HepG2 (cell line): ENCODE data around the gene ASB9. TPM values are rescaled to one million over a fixed set of nuclear protein-coding genes. Genes with fewer than 3 reads are reported as not detected.
A peak's percentile ranks its signal among the peaks of the same experiment; 100 is the strongest.

Experiments
- ADNP ChIP-seq: sonication (generic); formaldehyde crosslinking; IDR thresholded peaks from 2 replicates; pipeline ENCODE4 v1.4.0; 2020; ENCODE audit warnings: missing genetic modification reagents
- ARHGAP35 ChIP-seq: sonication (generic); formaldehyde crosslinking; IDR thresholded peaks from 2 replicates; pipeline ENCODE4 v1.9.0; 2022; ENCODE audit warnings: mild to moderate bottlenecking, inconsistent platforms, moderate library complexity, missing genetic modification reagents, borderline replicate concordance
- FLYWCH1 ChIP-seq: sonication (generic); formaldehyde crosslinking; IDR thresholded peaks from 2 replicates; pipeline ENCODE4 v1.8.1; 2023; ENCODE audit warnings: mild to moderate bottlenecking, missing genetic modification reagents
- IKZF1 ChIP-seq: fragments of 450-650 bp; IDR thresholded peaks from 2 replicates; pipeline ENCODE4 v1.7.1; 2016
- IRX3 ChIP-seq: sonication (generic); formaldehyde crosslinking; IDR thresholded peaks from 2 replicates; pipeline ENCODE4 v1.8.1; 2023; ENCODE audit warnings: mild to moderate bottlenecking, low read depth, missing genetic modification reagents, borderline replicate concordance
- MAFK ChIP-seq, 2 experiments: IDR thresholded peaks in 1 of 2; conservative IDR thresholded peaks in 1 of 2; 2 replicates each; pipeline ENCODE4 v1.6.1; 2011; ENCODE audit warnings: improper control_type of control experiment in 2 of 2, low read length in 2 of 2
- NR2F1 ChIP-seq, 2 experiments: fragments of 450-650 bp in 1 of 2; formaldehyde crosslinking in 1 of 2; IDR thresholded peaks; 2 replicates each; pipeline versions ENCODE4 v1.5.0 to v1.6.1; 2016 to 2020; ENCODE audit warnings: mild to moderate bottlenecking in 1 of 2, missing compliant biosample characterization in 1 of 2, missing genetic modification reagents in 1 of 2, moderate library complexity in 1 of 2
- RARG ChIP-seq: sonication (generic); formaldehyde crosslinking; IDR thresholded peaks from 2 replicates; pipeline ENCODE4 v1.4.0; 2020; ENCODE audit warnings: low read depth, mild to moderate bottlenecking, missing genetic modification reagents
- SMAD9 ChIP-seq: sonication (generic); formaldehyde crosslinking; IDR thresholded peaks from 2 replicates; pipeline ENCODE4 v1.5.1; 2020; ENCODE audit warnings: mild to moderate bottlenecking, missing genetic modification reagents
- SNAI1 ChIP-seq: sonication (generic); formaldehyde crosslinking; IDR thresholded peaks from 2 replicates; pipeline ENCODE4 v1.5.0; 2020; ENCODE audit warnings: mild to moderate bottlenecking, missing genetic modification reagents, borderline replicate concordance
- SPEN ChIP-seq: sonication (generic); formaldehyde crosslinking; IDR thresholded peaks from 2 replicates; pipeline ENCODE4 v1.5.1; 2020; ENCODE audit warnings: low read depth, mild to moderate bottlenecking, missing genetic modification reagents
- ZBTB7A ChIP-seq: sonication (generic); formaldehyde crosslinking; IDR thresholded peaks from 2 replicates; pipeline ENCODE4 v1.8.0; 2022; ENCODE audit warnings: mild to moderate bottlenecking, missing genetic modification reagents
- polyA plus RNA-seq, 8 experiments: library from polyadenylated mRNA; depleted of rRNA in 3 of 8; stranded (reverse) in 7 of 8; unstranded in 1 of 8; fragments of >200 nt; fragmentation: Illumina TruSeq in 4 of 8; extraction: Trizol in 4 of 8; gene quantifications; 2 replicates each; pipeline versions ENCODE4 v1.2.1 to v1.2.3, GENCODE V29; 2011 to 2016; ENCODE audit warnings: low read depth in 4 of 8, missing spikeins in 1 of 8, mixed read lengths in 1 of 8; ENCODE audit not compliant: insufficient read depth in 1 of 8
- total RNA-seq, 5 experiments: library from RNA; depleted of rRNA; stranded (reverse); fragments of >200 nt; fragmentation: Illumina TruSeq; extraction: Trizol; gene quantifications; 2 replicates each; pipeline ENCODE4 v1.2.3, GENCODE V29; 2016; ENCODE audit warnings: low read depth in 1 of 5
- TF ChIP-seq, protein P1 (sequence below): sonication (generic); formaldehyde crosslinking; conservative IDR thresholded peaks from 2 replicates; pipeline ENCODE4 v1.5.0; 2020; ENCODE audit warnings: missing genetic modification reagents
- TF ChIP-seq, protein P2 (sequence below): sonication (generic); formaldehyde crosslinking; IDR thresholded peaks from 2 replicates; pipeline ENCODE4 v1.4.0; 2020; ENCODE audit warnings: mild to moderate bottlenecking, missing genetic modification reagents

The ASB9 gene
- total and polyA plus RNA-seq, 2 of the 13 experiments (the other 11 are each of a cell fraction or from before 2014, with no cell fraction given): 4.2 to 13.8 TPM

DNA sequence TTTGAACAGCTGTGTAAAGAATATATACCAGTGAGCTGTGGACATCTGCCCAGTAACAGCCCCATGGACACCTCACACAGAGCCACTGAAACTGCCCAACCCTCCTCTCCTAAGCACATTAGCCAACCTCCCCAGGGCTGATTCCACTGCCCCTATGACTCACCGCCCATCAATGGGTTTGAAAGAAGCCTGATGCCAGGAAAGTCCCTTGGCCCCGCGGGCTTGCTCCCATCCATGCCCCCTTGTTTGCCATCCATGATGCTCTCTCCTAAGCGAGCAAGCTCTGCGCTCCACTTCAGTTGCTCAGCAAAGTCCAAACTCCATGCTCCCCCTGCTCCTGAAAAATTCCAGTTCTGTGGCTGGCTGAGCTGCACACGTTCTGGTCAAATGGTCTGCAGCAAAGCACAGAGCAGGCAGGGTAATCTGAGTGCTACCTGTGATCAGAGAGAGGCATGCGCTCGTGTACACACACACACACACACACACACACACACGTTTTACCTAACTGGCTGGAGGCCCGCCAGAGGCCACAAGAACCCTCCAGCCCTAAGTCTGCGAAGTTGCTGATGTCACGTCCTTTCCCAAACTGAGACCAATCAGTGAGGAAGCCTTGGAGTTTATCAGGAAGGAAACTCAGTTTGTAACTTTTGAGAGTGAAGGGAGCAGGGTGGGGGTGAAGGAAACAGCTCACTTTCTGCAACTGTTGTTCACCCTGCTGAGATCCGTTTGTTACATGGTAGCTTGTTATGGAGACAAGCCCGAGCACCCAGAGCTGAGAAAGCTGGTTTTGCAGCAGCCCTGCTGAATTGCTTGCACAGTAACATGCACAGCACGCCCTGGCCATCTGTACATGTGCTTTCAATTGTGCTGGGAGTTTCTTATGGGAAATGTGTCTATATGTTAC lies at the start of gene ASB9 (continued):
- TF ChIP-seq SPEN (CRISPR knock-in tag) (no peak), IKZF1 (no peak), ARHGAP35 (CRISPR knock-in tag) (no peak), MAFK (conservative IDR thresholded peaks at IDR 0.05 in 1 of 2, IDR thresholded peaks at IDR 0.05 in 1 of 2; ENCODE audit: low read length in 2 of 2) (no peak), SMAD9 (CRISPR knock-in tag) (no peak), RARG (0 out of 2 replicates have a peak, but pooled peaks have one; percentile 43), NR2F1 (CRISPR knock-in tag; IDR thresholded peaks at IDR 0.05) (no peak), FLYWCH1 (CRISPR knock-in tag) (no peak), IRX3 (CRISPR knock-in tag) (no peak), SNAI1 (CRISPR knock-in tag) (no peak), ZBTB7A (CRISPR knock-in tag) (no peak), ADNP (CRISPR knock-in tag) (no peak)
- TF ChIP-seq, protein P1, sequence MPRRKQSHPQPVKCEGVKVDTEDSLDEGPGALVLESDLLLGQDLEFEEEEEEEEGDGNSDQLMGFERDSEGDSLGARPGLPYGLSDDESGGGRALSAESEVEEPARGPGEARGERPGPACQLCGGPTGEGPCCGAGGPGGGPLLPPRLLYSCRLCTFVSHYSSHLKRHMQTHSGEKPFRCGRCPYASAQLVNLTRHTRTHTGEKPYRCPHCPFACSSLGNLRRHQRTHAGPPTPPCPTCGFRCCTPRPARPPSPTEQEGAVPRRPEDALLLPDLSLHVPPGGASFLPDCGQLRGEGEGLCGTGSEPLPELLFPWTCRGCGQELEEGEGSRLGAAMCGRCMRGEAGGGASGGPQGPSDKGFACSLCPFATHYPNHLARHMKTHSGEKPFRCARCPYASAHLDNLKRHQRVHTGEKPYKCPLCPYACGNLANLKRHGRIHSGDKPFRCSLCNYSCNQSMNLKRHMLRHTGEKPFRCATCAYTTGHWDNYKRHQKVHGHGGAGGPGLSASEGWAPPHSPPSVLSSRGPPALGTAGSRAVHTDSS (CRISPR knock-in tag): no peak
- TF ChIP-seq, protein P2, sequence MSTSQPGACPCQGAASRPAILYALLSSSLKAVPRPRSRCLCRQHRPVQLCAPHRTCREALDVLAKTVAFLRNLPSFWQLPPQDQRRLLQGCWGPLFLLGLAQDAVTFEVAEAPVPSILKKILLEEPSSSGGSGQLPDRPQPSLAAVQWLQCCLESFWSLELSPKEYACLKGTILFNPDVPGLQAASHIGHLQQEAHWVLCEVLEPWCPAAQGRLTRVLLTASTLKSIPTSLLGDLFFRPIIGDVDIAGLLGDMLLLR (CRISPR knock-in tag): no peak
